Osteocyte (in vitro differentiated cells): Measurements from ENCODE around the gene ATP6V0A1. TPM values are rescaled to one million over a fixed set of nuclear protein-coding genes. Genes with fewer than 3 reads are reported as not detected.
A peak's percentile ranks its signal among the peaks of the same experiment; 100 is the strongest.

Experiments
- DNase-seq: peaks from one replicate; pipeline ENCODE4 v3.0.0; 2021; ENCODE audit warnings: mixed read lengths; ENCODE audit not compliant: unreplicated experiment; ENCODE audit errors: extremely low spot score
- H3K27ac Mint-ChIP-seq: one replicate; pipeline ENCODE4 v1.8.0; 2021; ENCODE audit warnings: mild to moderate bottlenecking, mixed read lengths; ENCODE audit not compliant: unreplicated experiment
- H3K27me3 Mint-ChIP-seq: one replicate; pipeline ENCODE4 v1.8.0; 2021; ENCODE audit warnings: mixed read lengths; ENCODE audit not compliant: unreplicated experiment
- H3K36me3 Mint-ChIP-seq: one replicate; pipeline ENCODE4 v1.8.0; 2021; ENCODE audit warnings: mixed read lengths; ENCODE audit not compliant: unreplicated experiment
- H3K4me1 Mint-ChIP-seq: one replicate; pipeline ENCODE4 v1.8.0; 2021; ENCODE audit warnings: mixed read lengths; ENCODE audit not compliant: unreplicated experiment
- H3K4me3 Mint-ChIP-seq: one replicate; pipeline ENCODE4 v1.8.0; 2021; ENCODE audit warnings: mild to moderate bottlenecking, moderate library complexity, mixed read lengths; ENCODE audit not compliant: unreplicated experiment
- H3K9me3 Mint-ChIP-seq: one replicate; pipeline ENCODE4 v1.8.0; 2021; ENCODE audit warnings: mixed read lengths; ENCODE audit not compliant: unreplicated experiment
- total RNA-seq: library from RNA; stranded (reverse); gene quantifications from 2 replicates; pipeline ENCODE4 v1.2.1, GENCODE V29; 2021
- TF ChIP-seq, protein P1 (sequence below): fragments of 200-600 bp; sonication (generic); IDR thresholded peaks from 2 replicates; pipeline ENCODE4 v1.5.0; 2021; ENCODE audit warnings: antibody characterized with exemption, mild to moderate bottlenecking, moderate library complexity

ATP6V0A1 gene
- total RNA-seq, 1 donor from 2014 or later, result 63.2 TPM

DNA sequence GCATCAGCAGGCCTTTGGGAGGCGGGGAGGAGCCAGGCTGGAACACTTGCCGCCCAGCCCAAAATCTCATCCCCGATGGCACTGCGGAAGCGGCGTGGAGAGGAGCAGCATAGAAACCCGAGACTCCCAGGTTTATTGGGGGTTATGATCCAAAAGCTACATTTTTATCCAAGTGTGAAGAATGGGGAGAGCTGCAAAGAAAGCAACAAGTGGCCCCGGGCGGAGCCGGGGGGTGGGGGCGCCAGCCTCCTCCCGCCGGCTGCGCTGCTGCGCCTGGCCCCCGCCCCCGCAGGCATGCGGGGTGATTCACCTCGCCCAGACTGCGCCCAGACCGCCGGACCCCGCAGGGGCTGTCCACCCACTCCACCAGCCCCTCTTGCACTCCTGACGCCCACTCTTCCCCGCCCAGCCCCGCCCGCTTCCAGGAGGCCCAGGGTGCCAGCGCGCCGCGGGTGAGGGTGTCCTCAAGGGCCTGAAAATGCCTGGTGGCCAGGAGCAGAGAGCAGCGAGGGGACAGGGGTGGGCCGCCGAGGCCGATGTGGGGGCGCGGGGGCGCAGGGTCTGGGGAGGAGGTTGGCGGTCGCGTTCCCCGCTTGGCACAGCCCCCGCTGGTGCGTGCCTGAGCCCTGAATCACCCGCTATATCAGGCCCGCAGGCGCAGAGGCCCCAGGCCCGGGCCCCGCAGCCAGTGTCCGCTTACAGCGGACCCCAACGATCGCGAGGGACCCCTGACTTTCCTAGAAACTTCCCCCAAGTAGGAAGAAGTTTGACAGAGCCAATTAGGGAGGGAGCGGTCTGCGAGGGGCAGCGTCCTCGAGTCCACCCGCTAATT is 37.0 kb upstream of the ATP6V0A1 start:
- H3K4me3 Mint-ChIP-seq, result peak overlapping the region; percentile 98
- peak overlapping the region; percentile 90 for H3K27ac Mint-ChIP-seq
- TF ChIP-seq, protein P1, sequence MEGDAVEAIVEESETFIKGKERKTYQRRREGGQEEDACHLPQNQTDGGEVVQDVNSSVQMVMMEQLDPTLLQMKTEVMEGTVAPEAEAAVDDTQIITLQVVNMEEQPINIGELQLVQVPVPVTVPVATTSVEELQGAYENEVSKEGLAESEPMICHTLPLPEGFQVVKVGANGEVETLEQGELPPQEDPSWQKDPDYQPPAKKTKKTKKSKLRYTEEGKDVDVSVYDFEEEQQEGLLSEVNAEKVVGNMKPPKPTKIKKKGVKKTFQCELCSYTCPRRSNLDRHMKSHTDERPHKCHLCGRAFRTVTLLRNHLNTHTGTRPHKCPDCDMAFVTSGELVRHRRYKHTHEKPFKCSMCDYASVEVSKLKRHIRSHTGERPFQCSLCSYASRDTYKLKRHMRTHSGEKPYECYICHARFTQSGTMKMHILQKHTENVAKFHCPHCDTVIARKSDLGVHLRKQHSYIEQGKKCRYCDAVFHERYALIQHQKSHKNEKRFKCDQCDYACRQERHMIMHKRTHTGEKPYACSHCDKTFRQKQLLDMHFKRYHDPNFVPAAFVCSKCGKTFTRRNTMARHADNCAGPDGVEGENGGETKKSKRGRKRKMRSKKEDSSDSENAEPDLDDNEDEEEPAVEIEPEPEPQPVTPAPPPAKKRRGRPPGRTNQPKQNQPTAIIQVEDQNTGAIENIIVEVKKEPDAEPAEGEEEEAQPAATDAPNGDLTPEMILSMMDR, result no peak
- peaks cover 44% of the 10 kb centered on the region for H3K4me1 Mint-ChIP-seq
- peak; percentile 87 for DNase-seq
- no peaks in the 10 kb centered on the region for H3K36me3 Mint-ChIP-seq
- H3K9me3 Mint-ChIP-seq, result no peaks in the 10 kb centered on the region
- no peaks in the 10 kb centered on the region for H3K27me3 Mint-ChIP-seq

DNA sequence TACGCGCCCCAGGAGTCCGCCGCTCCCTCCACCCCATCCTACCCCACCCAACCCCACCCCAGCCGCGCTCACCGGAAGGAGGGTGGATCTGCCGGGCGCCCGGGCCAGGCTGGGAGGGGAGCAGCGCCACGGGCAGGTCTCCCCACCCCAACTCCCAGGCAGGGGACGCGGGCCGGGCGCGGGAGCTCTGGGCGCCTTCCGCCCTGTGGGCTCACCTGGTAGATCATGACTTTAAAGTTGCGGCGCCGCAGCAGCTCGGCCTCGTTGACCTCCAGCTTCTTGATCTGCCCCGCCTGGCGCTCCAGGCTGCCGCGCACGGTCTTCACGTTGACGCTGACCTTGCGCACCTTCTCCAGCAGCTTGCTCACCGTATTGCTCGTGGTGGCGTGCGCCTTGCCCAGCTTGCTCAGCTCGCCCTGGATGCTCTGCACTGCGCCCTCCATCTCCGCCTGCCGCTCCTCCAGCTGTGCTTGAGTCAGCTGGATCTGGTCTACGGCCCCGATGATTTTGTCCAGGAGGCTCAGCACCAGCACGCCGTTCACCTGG is 36.2 kb upstream of the ATP6V0A1 start:
- DNase-seq, result no peak
- Mint-ChIP-seq H3K36me3 (no peaks in the 10 kb centered on the region), H3K27me3 (no peaks in the 10 kb centered on the region)

DNA sequence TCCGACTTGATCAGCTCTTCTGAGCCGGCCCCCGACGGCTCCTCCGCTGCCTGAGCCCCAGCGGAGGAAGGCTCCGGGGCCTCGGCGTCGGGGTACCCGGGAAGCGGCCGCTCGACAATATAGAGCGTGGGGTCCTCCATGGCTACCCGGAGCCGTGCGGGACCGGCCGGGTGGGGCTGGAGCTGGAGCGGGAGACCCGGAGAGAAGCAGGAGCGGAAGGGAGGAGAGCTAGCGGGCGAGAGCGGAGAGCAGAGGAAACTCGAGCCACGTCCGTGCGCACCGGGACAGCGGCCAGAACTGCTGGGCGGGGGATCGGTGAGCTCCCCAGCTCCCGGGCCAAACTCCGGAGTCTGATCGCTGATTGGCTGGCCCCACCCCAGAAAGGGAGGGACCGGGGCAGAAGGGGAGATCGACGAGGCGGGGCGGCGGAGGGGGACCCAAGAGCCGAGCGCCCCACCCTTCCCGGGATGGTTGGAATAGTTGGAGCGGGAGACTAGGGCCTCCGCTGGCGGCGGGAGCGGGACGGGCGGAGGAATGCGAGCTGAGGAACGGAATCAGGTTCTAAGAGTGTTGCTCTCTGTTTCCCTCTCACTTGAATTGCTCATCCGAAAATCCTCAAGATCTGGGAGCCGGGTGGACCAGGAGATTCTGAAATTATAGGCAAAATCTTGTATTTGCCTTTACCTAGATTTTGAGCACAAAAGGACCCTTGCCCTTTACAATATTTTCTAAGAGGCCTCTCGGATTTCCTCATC is 35.5 kb upstream of the ATP6V0A1 start, which contains the start of gene CAVIN1:
Gene CAVIN1, minus strand, starts transcription at position 299 of the 755 bp plus-strand sequence. Its CDS starts 159 bp downstream, at position 140.
- TF ChIP-seq, protein P1, result no peak
- Mint-ChIP-seq H3K4me1 (peaks cover 46% of the 10 kb centered on the region), H3K36me3 (no peaks in the 10 kb centered on the region), H3K4me3 (peak within 1 kb of the TSS; percentile 98), H3K27ac (peak within 1 kb of the TSS; percentile 90), H3K27me3 (no peaks in the 10 kb centered on the region), H3K9me3 (no peaks in the 10 kb centered on the region)
- peak; percentile 99 for DNase-seq

More for the DNA sequence above, 36.2 kb upstream of the ATP6V0A1 start:
- Mint-ChIP-seq H3K27ac (peak overlapping the region; percentile 90), H3K9me3 (no peaks in the 10 kb centered on the region), H3K4me1 (peaks cover 42% of the 10 kb centered on the region), H3K4me3 (peak overlapping the region; percentile 98)
- TF ChIP-seq, protein P1, result no peak

GRCh38 chr17:42423766-42424165 is 34.9 kb upstream of the ATP6V0A1 start:
- Mint-ChIP-seq H3K27me3 (no peaks in the 10 kb centered on the region), H3K4me3 (peak overlapping the region; percentile 98)
- TF ChIP-seq, protein P1, result no peak

More at GRCh38 chr17:42423766-42424165, 34.9 kb upstream of the ATP6V0A1 start:
- H3K4me1 Mint-ChIP-seq, result peaks cover 48% of the 10 kb centered on the region
- peak overlapping the region; percentile 88 for H3K27ac Mint-ChIP-seq
- no peak for DNase-seq
- H3K9me3 Mint-ChIP-seq, result no peaks in the 10 kb centered on the region
- H3K36me3 Mint-ChIP-seq, result no peaks in the 10 kb centered on the region
